ENCODE measurements around the gene SURF1.
A peak's percentile ranks its signal among the peaks of the same experiment; 100 is the strongest.
"Not testable (repeated sequence)": the region's sequence is repeated elsewhere in the genome, so short reads cannot be mapped to it uniquely, and the experiment has no call there.

The SURF1 gene

GRCh38 chr9:133329306-133330156 is 26.8 kb downstream of the SURF1 start:
- H3K27ac Mint-ChIP-seq; H3K9me3 Mint-ChIP-seq; H3K27me3 Mint-ChIP-seq; DNase-seq; ATAC-seq (replicated peaks); H3K4me3 Mint-ChIP-seq: not testable (repeated sequence)
- Mint-ChIP-seq H3K36me3 (ENCODE audit: insufficient read depth) (peaks cover 52% of the 10 kb centered on the region), H3K4me1 (ENCODE audit: low read depth in 2 of 2) (peaks cover 4 to 10% of the 10 kb centered on the region in 2 donors)

- no peak for ATAC-seq (replicated peaks)
- DNase-seq, result no peak
- Mint-ChIP-seq H3K4me3 (no peak overlapping the region), H3K27ac (no peak overlapping the region), H3K27me3 (no peaks in the 10 kb centered on the region), H3K4me1 (ENCODE audit: low read depth in 2 of 2) (peaks cover 8 to 10% of the 10 kb centered on the region in 2 donors), H3K9me3 (no peaks in the 10 kb centered on the region), H3K36me3 (ENCODE audit: insufficient read depth) (peaks cover 37% of the 10 kb centered on the region)
These were observed 28.3 kb downstream of the SURF1 start for GRCh38 chr9:133327834-133328484.

- H3K9me3 Mint-ChIP-seq; ATAC-seq (replicated peaks); H3K4me3 Mint-ChIP-seq; H3K27ac Mint-ChIP-seq; DNase-seq; H3K27me3 Mint-ChIP-seq; H3K4me1 Mint-ChIP-seq (ENCODE audit: low read depth in 2 of 2): not testable (repeated sequence)
- H3K36me3 Mint-ChIP-seq (ENCODE audit: insufficient read depth), result peaks cover 27% of the 10 kb centered on the region
These were observed 29.3 kb downstream of the SURF1 start for GRCh38 chr9:133327021-133327420.

- ATAC-seq (replicated peaks) (no peak), DNase-seq (no peak)
- Mint-ChIP-seq H3K27me3 (peaks cover 0 to 5% of the 10 kb centered on the region in 2 donors), H3K4me3 (no peak overlapping the region), H3K4me1 (ENCODE audit: low read depth in 2 of 2) (peaks cover 6% of the 10 kb centered on the region in 2 donors), H3K36me3 (ENCODE audit: insufficient read depth) (peaks cover 13% of the 10 kb centered on the region), H3K9me3 (no peaks in the 10 kb centered on the region), H3K27ac (peak overlapping the region in 1 of 2 donors; percentile 41)
These were observed 32.1 kb downstream of the SURF1 start for GRCh38 chr9:133323991-133324703.

GRCh38 chr9:133323211-133323610 is 33.1 kb downstream of the SURF1 start:
- Mint-ChIP-seq H3K9me3 (no peaks in the 10 kb centered on the region), H3K27ac (no peak overlapping the region), H3K36me3 (ENCODE audit: insufficient read depth) (peaks cover 4% of the 10 kb centered on the region), H3K4me3 (no peak overlapping the region), H3K27me3 (peaks cover under 1 to 5% of the 10 kb centered on the region in 2 donors), H3K4me1 (ENCODE audit: low read depth in 2 of 2) (peaks cover 0 to 4% of the 10 kb centered on the region in 2 donors)
- ATAC-seq (replicated peaks) (no peak), DNase-seq (no peak)

- DNase-seq (no peak), ATAC-seq (replicated peaks) (no peak)
- peaks cover 5% of the 10 kb centered on the region in 2 donors for H3K27me3 Mint-ChIP-seq
- no peaks in the 10 kb centered on the region for H3K9me3 Mint-ChIP-seq
- peaks cover 3% of the 10 kb centered on the region for H3K36me3 Mint-ChIP-seq (ENCODE audit: insufficient read depth)
- H3K27ac Mint-ChIP-seq, result no peak overlapping the region
- peaks cover 0 to 4% of the 10 kb centered on the region in 2 donors for H3K4me1 Mint-ChIP-seq (ENCODE audit: low read depth in 2 of 2)
- no peak overlapping the region for H3K4me3 Mint-ChIP-seq
These were observed 33.6 kb downstream of the SURF1 start for GRCh38 chr9:133322701-133323100.

GRCh38 chr9:133321411-133321935 is 34.8 kb downstream of the SURF1 start:
- no peak for ATAC-seq (replicated peaks)
- Mint-ChIP-seq H3K4me3 (no peak overlapping the region), H3K27ac (no peak overlapping the region)

GRCh38 chr9:133320421-133320881 is 35.8 kb downstream of the SURF1 start:
- no peak for DNase-seq
- peaks cover 5 to 14% of the 10 kb centered on the region in 2 donors for H3K27me3 Mint-ChIP-seq

More at GRCh38 chr9:133321411-133321935, 34.8 kb downstream of the SURF1 start:
- no peak for DNase-seq
- Mint-ChIP-seq H3K4me1 (ENCODE audit: low read depth in 2 of 2) (peaks cover 0 to 4% of the 10 kb centered on the region in 2 donors), H3K9me3 (no peaks in the 10 kb centered on the region), H3K36me3 (ENCODE audit: insufficient read depth) (peaks cover 3% of the 10 kb centered on the region), H3K27me3 (peaks cover 5 to 14% of the 10 kb centered on the region in 2 donors)

GRCh38 chr9:133317551-133317950 is 38.7 kb downstream of the SURF1 start:
- not testable (repeated sequence) for H3K9me3 Mint-ChIP-seq; DNase-seq; H3K4me3 Mint-ChIP-seq; H3K27ac Mint-ChIP-seq; ATAC-seq (replicated peaks); H3K36me3 Mint-ChIP-seq (ENCODE audit: insufficient read depth); H3K4me1 Mint-ChIP-seq (ENCODE audit: low read depth in 2 of 2)
- peaks cover 5 to 14% of the 10 kb centered on the region in 2 donors for H3K27me3 Mint-ChIP-seq

More at GRCh38 chr9:133320421-133320881, 35.8 kb downstream of the SURF1 start:
- H3K4me1 Mint-ChIP-seq (ENCODE audit: low read depth in 2 of 2), result peaks cover 0 to 4% of the 10 kb centered on the region in 2 donors
- peaks cover 3% of the 10 kb centered on the region for H3K36me3 Mint-ChIP-seq (ENCODE audit: insufficient read depth)
- no peaks in the 10 kb centered on the region for H3K9me3 Mint-ChIP-seq
- H3K4me3 Mint-ChIP-seq, result no peak overlapping the region
- ATAC-seq (replicated peaks), result no peak
- H3K27ac Mint-ChIP-seq, result no peak overlapping the region

GRCh38 chr9:133315997-133316396 is 40.3 kb downstream of the SURF1 start:
- H3K4me1 Mint-ChIP-seq (ENCODE audit: low read depth in 2 of 2), result no peaks in the 10 kb centered on the region
- no peak overlapping the region for H3K27ac Mint-ChIP-seq
- no peaks in the 10 kb centered on the region for H3K9me3 Mint-ChIP-seq
- ATAC-seq (replicated peaks), result no peak
- H3K36me3 Mint-ChIP-seq (ENCODE audit: insufficient read depth), result peaks cover 3% of the 10 kb centered on the region
- no peak for DNase-seq
- peaks cover 0 to 14% of the 10 kb centered on the region in 2 donors for H3K27me3 Mint-ChIP-seq
- H3K4me3 Mint-ChIP-seq, result no peak overlapping the region

GRCh38 chr9:133309608-133310007 is 46.7 kb downstream of the SURF1 start:
- no peak for DNase-seq
- Mint-ChIP-seq H3K27ac (no peak overlapping the region), H3K36me3 (ENCODE audit: insufficient read depth) (peaks cover 4% of the 10 kb centered on the region), H3K4me1 (ENCODE audit: low read depth in 2 of 2) (no peaks in the 10 kb centered on the region), H3K27me3 (peaks cover 33 to 48% of the 10 kb centered on the region in 2 donors), H3K9me3 (no peaks in the 10 kb centered on the region), H3K4me3 (no peak overlapping the region)
- ATAC-seq (replicated peaks), result no peak

GRCh38 chr9:133307301-133307700 is 49.0 kb downstream of the SURF1 start:
- no peak overlapping the region for H3K4me3 Mint-ChIP-seq

More at GRCh38 chr9:133307301-133307700, 49.0 kb downstream of the SURF1 start:
- ATAC-seq (replicated peaks) (no peak), DNase-seq (no peak)
- H3K9me3 Mint-ChIP-seq, result no peaks in the 10 kb centered on the region
- peaks cover 33 to 50% of the 10 kb centered on the region in 2 donors for H3K27me3 Mint-ChIP-seq
- no peak overlapping the region for H3K27ac Mint-ChIP-seq
- peaks cover 5% of the 10 kb centered on the region for H3K36me3 Mint-ChIP-seq (ENCODE audit: insufficient read depth)
- no peaks in the 10 kb centered on the region for H3K4me1 Mint-ChIP-seq (ENCODE audit: low read depth in 2 of 2)

Measured in effector memory CD8-positive, alpha-beta T cell (primary cell).